ENCODE results near the gene OR51B4. TPM values are rescaled to one million over a fixed set of nuclear protein-coding genes. Genes with fewer than 3 reads are reported as not detected.
"Not testable (repeated sequence)": the region's sequence is repeated elsewhere in the genome, so short reads cannot be mapped to it uniquely, and the experiment has no call there.

The OR51B4 gene
- total RNA-seq, 2 experiments from 2014 or later, result not detected

DNA sequence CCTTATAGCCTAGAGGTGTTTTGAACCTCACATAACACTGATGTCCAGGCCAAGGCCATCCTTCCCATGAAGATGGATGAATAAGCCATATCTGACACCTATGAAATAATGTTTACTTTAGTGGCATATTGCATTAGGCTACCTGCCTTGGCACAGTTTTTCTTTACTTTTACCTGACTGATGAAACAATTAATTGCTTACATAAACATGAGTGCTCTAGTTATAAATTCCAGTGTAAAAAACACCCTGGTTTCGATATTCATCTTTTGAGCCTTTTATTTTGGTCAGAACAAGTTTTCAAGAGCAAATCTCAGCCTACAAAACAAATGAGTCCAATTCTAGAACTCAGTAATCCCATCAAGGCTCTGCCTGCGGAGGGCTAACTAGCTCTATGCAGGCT lies 25.0 kb downstream of the OR51B4 start:
- no peak for DNase-seq
- H3K4me3 Mint-ChIP-seq, result no peak overlapping the region
- no peak overlapping the region for H3K27ac Mint-ChIP-seq
- CTCF ChIA-PET, result no interaction called here
- H3K4me1 Mint-ChIP-seq, result peaks cover 4% of the 10 kb centered on the region
- no peaks in the 10 kb centered on the region for H3K27me3 Mint-ChIP-seq
- no peaks in the 10 kb centered on the region for H3K9me3 Mint-ChIP-seq
- H3K36me3 Mint-ChIP-seq (ENCODE audit: low read depth), result no peaks in the 10 kb centered on the region
- POLR2A ChIA-PET, result no interaction called here

- Mint-ChIP-seq H3K4me3 (no peak overlapping the region), H3K9me3 (no peaks in the 10 kb centered on the region), H3K4me1 (peaks cover 1% of the 10 kb centered on the region), H3K27me3 (no peaks in the 10 kb centered on the region), H3K36me3 (ENCODE audit: low read depth) (no peaks in the 10 kb centered on the region), H3K27ac (no peak overlapping the region)
- CTCF ChIA-PET, result no interaction called here
- POLR2A ChIA-PET, result no interaction called here
- no peak for DNase-seq
Measured at GRCh38 chr11:5275369-5276110, 26.2 kb downstream of the OR51B4 start.

GRCh38 chr11:5274395-5274794 lies 27.4 kb downstream of the OR51B4 start:
- ChIA-PET POLR2A (no interaction called here), CTCF (no interaction called here)
- Mint-ChIP-seq H3K4me1 (no peaks in the 10 kb centered on the region), H3K4me3 (no peak overlapping the region), H3K27me3 (no peaks in the 10 kb centered on the region), H3K36me3 (ENCODE audit: low read depth) (no peaks in the 10 kb centered on the region), H3K9me3 (no peaks in the 10 kb centered on the region), H3K27ac (no peak overlapping the region)
- no peak for DNase-seq

GRCh38 chr11:5272395-5273017 lies 29.2 kb downstream of the OR51B4 start:
- no peak overlapping the region for H3K27ac Mint-ChIP-seq
- no peaks in the 10 kb centered on the region for H3K9me3 Mint-ChIP-seq
- peaks cover under 1% of the 10 kb centered on the region for H3K27me3 Mint-ChIP-seq
- no peak for DNase-seq
- CTCF ChIA-PET, result no interaction called here
- no peak overlapping the region for H3K4me3 Mint-ChIP-seq
- no peaks in the 10 kb centered on the region for H3K36me3 Mint-ChIP-seq (ENCODE audit: low read depth)
- no peaks in the 10 kb centered on the region for H3K4me1 Mint-ChIP-seq
- POLR2A ChIA-PET, result no interaction called here

DNA sequence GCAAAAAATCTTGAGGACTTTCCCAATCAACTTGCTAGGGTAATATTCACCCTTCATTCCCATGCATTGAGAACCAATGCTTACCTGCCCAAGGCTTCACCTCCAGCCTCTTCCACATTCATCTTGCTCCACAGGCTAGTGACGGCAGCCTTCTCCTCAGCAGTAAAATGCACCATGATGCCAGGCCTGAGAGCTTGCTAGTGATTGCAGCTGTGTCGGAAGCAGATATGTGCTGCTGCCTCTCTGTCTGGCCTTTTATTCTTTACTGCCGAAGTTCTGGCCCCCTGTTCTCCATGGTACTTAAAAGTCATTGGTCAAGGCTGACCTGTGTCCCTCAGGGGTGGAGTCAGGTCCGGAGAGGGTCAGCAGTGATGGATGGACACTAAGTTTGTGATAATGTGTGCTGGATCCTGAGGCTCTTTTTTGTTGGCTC lies 32.0 kb downstream of the OR51B4 start, which contains the start of gene HBE1:
Gene HBE1 (minus strand): TSS at position 231 of the 433 bp plus-strand sequence. CDS start 55 bp downstream, at position 176.
- Mint-ChIP-seq H3K4me1 (no peaks in the 10 kb centered on the region), H3K27me3 (peaks cover 10% of the 10 kb centered on the region), H3K4me3 (no peak within 1 kb of the TSS), H3K27ac (no peak within 1 kb of the TSS), H3K9me3 (no peaks in the 10 kb centered on the region), H3K36me3 (ENCODE audit: low read depth) (no peaks in the 10 kb centered on the region)
- no peak for DNase-seq
- ChIA-PET CTCF (no interaction called here), POLR2A (no interaction called here)

- Mint-ChIP-seq H3K27me3 (peaks cover 10% of the 10 kb centered on the region), H3K27ac (no peak overlapping the region), H3K36me3 (ENCODE audit: low read depth) (no peaks in the 10 kb centered on the region), H3K9me3 (no peaks in the 10 kb centered on the region), H3K4me3 (no peak overlapping the region), H3K4me1 (no peaks in the 10 kb centered on the region)
- ChIA-PET CTCF (interaction anchor here (0.6 kb wide), 1 partner anchor 1344 kb away, joined by 4 read pairs; no protein-coding TSS in a partner anchor), POLR2A (no interaction called here)
- no peak for DNase-seq
Measured at GRCh38 chr11:5267033-5267563, 34.6 kb downstream of the OR51B4 start.

- ChIA-PET CTCF (no interaction called here), POLR2A (no interaction called here)
- Mint-ChIP-seq H3K36me3 (ENCODE audit: low read depth) (no peaks in the 10 kb centered on the region), H3K27ac (no peak overlapping the region), H3K4me3 (no peak overlapping the region), H3K27me3 (peaks cover 10% of the 10 kb centered on the region), H3K4me1 (no peaks in the 10 kb centered on the region), H3K9me3 (no peaks in the 10 kb centered on the region)
- DNase-seq, result no peak
Measured at GRCh38 chr11:5266609-5267008, 35.1 kb downstream of the OR51B4 start.

DNA sequence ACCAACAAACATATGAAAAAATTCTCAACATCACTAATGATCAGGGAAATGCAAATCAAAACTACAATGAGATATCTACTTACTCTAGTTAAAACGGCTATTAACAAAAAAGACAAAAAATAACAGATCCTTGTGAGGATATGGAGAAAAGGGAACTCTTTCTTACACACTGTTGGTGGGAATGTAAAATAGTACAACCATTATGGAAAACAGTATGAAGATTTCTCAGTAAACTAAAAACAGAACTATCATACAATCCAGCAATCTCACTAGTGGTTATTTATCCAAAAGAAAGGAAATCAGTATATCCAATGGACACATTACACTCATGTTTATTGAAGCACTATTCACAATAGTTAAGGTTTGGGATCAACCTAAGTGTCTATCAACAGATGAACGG lies 35.9 kb downstream of the OR51B4 start:
- H3K27ac Mint-ChIP-seq, result no peak overlapping the region
- H3K36me3 Mint-ChIP-seq (ENCODE audit: low read depth), result no peaks in the 10 kb centered on the region
- peaks cover 10% of the 10 kb centered on the region for H3K27me3 Mint-ChIP-seq
- H3K4me1 Mint-ChIP-seq, result no peaks in the 10 kb centered on the region
- POLR2A ChIA-PET, result no interaction called here
- no peak for DNase-seq
- CTCF ChIA-PET, result no interaction called here
- H3K9me3 Mint-ChIP-seq, result no peaks in the 10 kb centered on the region
- no peak overlapping the region for H3K4me3 Mint-ChIP-seq

- Mint-ChIP-seq H3K4me3 (no peak overlapping the region), H3K27ac (no peak overlapping the region), H3K9me3 (no peaks in the 10 kb centered on the region), H3K36me3 (ENCODE audit: low read depth) (no peaks in the 10 kb centered on the region), H3K4me1 (no peaks in the 10 kb centered on the region), H3K27me3 (no peaks in the 10 kb centered on the region)
- CTCF ChIA-PET, result no interaction called here
- POLR2A ChIA-PET, result no interaction called here
- no peak for DNase-seq
Measured at GRCh38 chr11:5258543-5259262, 43.0 kb downstream of the OR51B4 start.

DNA sequence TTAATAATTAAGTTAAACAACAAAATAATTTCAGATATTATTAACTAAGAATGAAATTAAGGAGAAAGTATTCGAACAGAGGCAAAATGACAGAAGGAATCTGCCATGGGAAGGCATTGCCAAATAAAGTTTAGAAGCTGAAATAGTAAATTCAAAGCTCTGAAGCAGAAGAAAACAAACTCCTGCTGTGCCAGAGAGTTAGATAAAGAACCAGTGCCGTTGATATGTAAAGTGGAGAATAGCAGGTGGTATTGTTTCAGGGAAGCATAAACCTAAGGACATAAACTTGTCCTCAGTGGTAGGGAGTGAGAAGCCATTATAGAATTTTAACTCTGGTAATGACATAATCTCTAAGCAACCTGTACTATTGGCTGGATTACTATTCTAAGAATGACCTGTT lies 44.5 kb downstream of the OR51B4 start:
- Mint-ChIP-seq H3K4me3 (no peak overlapping the region), H3K27me3 (no peaks in the 10 kb centered on the region), H3K27ac (no peak overlapping the region), H3K4me1 (no peaks in the 10 kb centered on the region), H3K36me3 (ENCODE audit: low read depth) (no peaks in the 10 kb centered on the region), H3K9me3 (no peaks in the 10 kb centered on the region)
- ChIA-PET CTCF (no interaction called here), POLR2A (no interaction called here)
- no peak for DNase-seq

DNA sequence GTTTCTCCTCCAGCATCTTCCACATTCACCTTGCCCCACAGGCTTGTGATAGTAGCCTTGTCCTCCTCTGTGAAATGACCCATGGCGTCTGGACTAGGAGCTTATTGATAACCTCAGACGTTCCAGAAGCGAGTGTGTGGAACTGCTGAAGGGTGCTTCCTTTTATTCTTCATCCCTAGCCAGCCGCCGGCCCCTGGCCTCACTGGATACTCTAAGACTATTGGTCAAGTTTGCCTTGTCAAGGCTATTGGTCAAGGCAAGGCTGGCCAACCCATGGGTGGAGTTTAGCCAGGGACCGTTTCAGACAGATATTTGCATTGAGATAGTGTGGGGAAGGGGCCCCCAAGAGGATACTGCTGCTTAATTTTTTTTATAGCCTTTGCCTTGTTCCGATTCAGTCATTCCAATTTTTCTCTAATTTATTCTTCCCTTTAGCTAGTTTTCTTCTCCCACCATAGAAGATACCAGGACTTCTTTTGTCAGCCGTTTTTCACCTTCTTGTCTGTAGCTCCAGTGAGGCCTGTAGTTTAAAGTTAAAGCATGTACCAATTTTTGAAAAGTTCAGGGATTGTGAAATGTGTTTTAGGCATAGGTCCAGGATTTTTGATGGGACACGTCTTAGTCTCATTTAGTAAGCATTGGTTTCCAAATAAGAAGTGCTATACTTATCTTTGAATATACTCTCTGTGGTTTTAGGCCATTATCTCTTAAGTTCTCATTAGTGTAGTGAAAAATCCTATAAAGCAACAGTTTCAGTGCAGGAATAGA lies 46.9 kb downstream of the OR51B4 start, which contains the start of gene HBG2:
Gene HBG2 (minus strand): TSS at position 136 of the 768 bp plus-strand sequence. CDS start 53 bp downstream, at position 83.
- H3K27me3 Mint-ChIP-seq; H3K4me1 Mint-ChIP-seq; CTCF ChIA-PET; H3K36me3 Mint-ChIP-seq (ENCODE audit: low read depth); DNase-seq; H3K4me3 Mint-ChIP-seq; H3K27ac Mint-ChIP-seq; H3K9me3 Mint-ChIP-seq: not testable (repeated sequence)
- POLR2A ChIA-PET, result interaction anchor here (0.7 kb wide), 1 partner anchor 76 kb away, joined by 3 read pairs; no protein-coding TSS in a partner anchor

GRCh38 chr11:5254023-5254422 lies 47.7 kb downstream of the OR51B4 start:
- H3K4me3 Mint-ChIP-seq; H3K36me3 Mint-ChIP-seq (ENCODE audit: low read depth); CTCF ChIA-PET; H3K27ac Mint-ChIP-seq; DNase-seq; POLR2A ChIA-PET; H3K9me3 Mint-ChIP-seq; H3K4me1 Mint-ChIP-seq; H3K27me3 Mint-ChIP-seq: not testable (repeated sequence)

GRCh38 chr11:5253440-5253839 lies 48.3 kb downstream of the OR51B4 start:
- CTCF ChIA-PET; DNase-seq; H3K4me1 Mint-ChIP-seq; H3K27me3 Mint-ChIP-seq; H3K36me3 Mint-ChIP-seq (ENCODE audit: low read depth); H3K4me3 Mint-ChIP-seq; POLR2A ChIA-PET; H3K9me3 Mint-ChIP-seq; H3K27ac Mint-ChIP-seq: not testable (repeated sequence)

All from activated CD4-positive, alpha-beta T cell treated with anti-CD3 and anti-CD28 coated beads, Interleukin-2, amount 10 ng/mL, durations not matched to agents 7 days and 5 days (primary cell).